ENCODE results near the gene RNF166.

The RNF166 gene

GRCh38 chr16:88705801-88706228 is 393 bp downstream of the RNF166 start:
- DNase-seq = peak; percentile 11

GRCh38 chr16:88705076-88705684 is 1.0 kb downstream of the RNF166 start:
- DNase-seq = peak; percentile 43

- peak; percentile 64 for DNase-seq
Observed at GRCh38 chr16:88703486-88704309, 2.5 kb downstream of the RNF166 start.

- no peak for DNase-seq
Observed at GRCh38 chr16:88702371-88703210, 3.6 kb downstream of the RNF166 start.

- DNase-seq = peak; percentile 12
Observed at GRCh38 chr16:88701581-88702370, 4.4 kb downstream of the RNF166 start.

GRCh38 chr16:88700636-88701482 is 5.3 kb downstream of the RNF166 start:
- peak; percentile 95 for DNase-seq

GRCh38 chr16:88700322-88700635 is 5.9 kb downstream of the RNF166 start:
- DNase-seq = no peak

GRCh38 chr16:88699180-88699579 is 7.0 kb downstream of the RNF166 start:
- no peak for DNase-seq

- no peak for DNase-seq
Observed at GRCh38 chr16:88698646-88699045, 7.6 kb downstream of the RNF166 start.

- peak; percentile 22 for DNase-seq
Observed at GRCh38 chr16:88697831-88698615, 8.2 kb downstream of the RNF166 start.

GRCh38 chr16:88697116-88697830 is 8.9 kb downstream of the RNF166 start:
- no peak for DNase-seq

- DNase-seq = no peak
Observed at GRCh38 chr16:88696441-88696840, 9.8 kb downstream of the RNF166 start.

GRCh38 chr16:88695753-88696152 is 10.5 kb downstream of the RNF166 start:
- no peak for DNase-seq

GRCh38 chr16:88695218-88695617 is 11.0 kb downstream of the RNF166 start:
- DNase-seq = no peak

GRCh38 chr16:88694221-88695087 is 11.8 kb downstream of the RNF166 start:
- no peak for DNase-seq

- DNase-seq = no peak
Observed at GRCh38 chr16:88693420-88694177, 12.6 kb downstream of the RNF166 start.

GRCh38 chr16:88692861-88693260 is 13.3 kb downstream of the RNF166 start:
- no peak for DNase-seq

GRCh38 chr16:88691924-88692560 is 14.2 kb downstream of the RNF166 start:
- no peak for DNase-seq

Measured in activated CD4-positive, alpha-beta T cell treated with anti-CD3 and anti-CD28 coated beads, Interleukin-2, amount 50 U/mL, for 1 hour (primary cell).